Transverse colon (tissue), 4 donors: Measurements from ENCODE around the gene SERGEF. TPM values are rescaled to one million over a fixed set of nuclear protein-coding genes. Genes with fewer than 3 reads are reported as not detected.
A peak's percentile ranks its signal among the peaks of the same experiment; 100 is the strongest.

Experiments
- DNase-seq: peaks from one replicate; pipeline ENCODE4 v3.0.0-alpha.2; 2019
- H3K27ac ChIP-seq, 4 donors: fragments of 200-600 bp; sonication (generic); 2 replicates each; pipeline ENCODE4 v1.5.1; 2016 to 2018; ENCODE audit warnings: inconsistent platforms in 4 of 4
- H3K27me3 ChIP-seq: fragments of 200-600 bp; sonication (generic); 2 replicates; pipeline ENCODE4 v1.5.1; 2017; ENCODE audit warnings: inconsistent platforms
- H3K36me3 ChIP-seq, 4 donors: fragments of 200-600 bp; sonication (generic); 2 replicates each; pipeline ENCODE4 v1.5.1; 2017 to 2019; ENCODE audit warnings: inconsistent platforms in 4 of 4
- H3K4me1 ChIP-seq, 4 donors: fragments of 200-600 bp; sonication (generic); 2 replicates each; pipeline ENCODE4 v1.5.1; 2017 to 2020; ENCODE audit warnings: inconsistent platforms in 4 of 4
- H3K4me3 ChIP-seq, 4 donors: fragments of 200-600 bp; sonication (generic); 1 replicate in 1 of 4; 2 replicates in 3 of 4; pipeline versions ENCODE4 v1.5.1 to v1.6.1; 2017 to 2019; ENCODE audit warnings: inconsistent platforms in 4 of 4
- H3K9me3 ChIP-seq, 2 donors: fragments of 200-600 bp; sonication (generic); 2 replicates each; pipeline ENCODE4 v1.5.1; 2017 to 2019; ENCODE audit warnings: inconsistent platforms in 2 of 2
- EP300 ChIP-seq: sonication (generic); formaldehyde crosslinking; IDR thresholded peaks from one replicate; pipeline ENCODE4 v1.6.1; 2017; ENCODE audit warnings: antibody characterized with exemption, low read depth
- POLR2A ChIP-seq: fragments of 450-650 bp; IDR thresholded peaks from one replicate; pipeline ENCODE4 v1.6.1; 2016; ENCODE audit warnings: antibody characterized with exemption, mild to moderate bottlenecking, moderate library complexity
- POLR2AphosphoS5 ChIP-seq, 3 donors: sonication (generic); formaldehyde crosslinking; IDR thresholded peaks; one replicate each; pipeline ENCODE4 v1.6.1; 2016; ENCODE audit warnings: antibody characterized with exemption in 3 of 3
- WGBS, 2 donors: methylation state at CpG; one replicate each; pipeline ENCODE4 v1.1.5; 2018; ENCODE audit warnings: low coverage in 1 of 2; 5-methylcytosine and 5-hydroxymethylcytosine counted together
- in situ Hi-C, 4 donors: fragments of 200-750 bp; cut with MboI; loops; one replicate each; pipeline versions ENCODE4 v1.15.0 to v1.15.1; 2017; ENCODE audit warnings: low sequenced_read_pairs in 3 of 4, low pct_ligation_motif_present in 1 of 4, low pct_unique_long_range_greater_than_20kb in 1 of 4
- intact Hi-C: fragments of 100-400 bp; cut with DNase I; formaldehyde crosslinking; loops from one replicate; pipeline ENCODE4 v1.15.1; 2023; ENCODE audit warnings: low total_unique reads
- total RNA-seq, 4 donors: library from RNA; depleted of rRNA; stranded (reverse); fragments of >200 nt; gene quantifications; one replicate each; pipeline ENCODE4 v1.1.0, GENCODE V29; 2016
- TF ChIP-seq, protein P1 (sequence below), 5 experiments: fragments of 200-600 bp in 3 of 5; fragments of 450-650 bp in 2 of 5; sonication (generic) in 3 of 5; IDR thresholded peaks; 1 replicate in 2 of 5; 2 replicates in 3 of 5; pipeline ENCODE4 v1.5.1; 2016 to 2017; ENCODE audit warnings: antibody characterized with exemption in 5 of 5, inconsistent platforms in 3 of 5, mild to moderate bottlenecking in 2 of 5, moderate library complexity in 1 of 5

Gene SERGEF
- total RNA-seq, 4 donors from 2014 or later = 11.6 to 28.9 (median 19.1) TPM

DNA sequence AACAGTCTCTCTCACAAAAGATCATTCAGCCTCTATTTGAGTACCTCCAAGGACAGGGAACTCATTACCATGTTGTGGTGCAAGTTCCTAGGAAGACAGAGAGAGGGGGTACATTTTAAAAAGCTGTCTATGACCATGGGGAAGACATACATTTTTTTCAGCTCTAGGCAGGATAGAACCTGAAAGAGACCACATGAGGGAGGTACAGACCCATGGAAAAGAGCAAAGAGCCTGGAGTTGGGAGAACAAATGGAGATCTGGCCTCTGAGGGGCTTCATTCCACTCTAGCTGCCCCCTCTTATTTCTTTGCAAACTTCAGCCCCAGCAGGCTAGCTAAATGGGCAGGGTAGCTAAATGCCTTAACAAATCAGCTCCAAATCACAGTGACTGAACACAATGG is 241.9 kb downstream of the SERGEF start:
- in situ Hi-C loops (no loop called here), intact Hi-C loops (no loop called here)
- Histone ChIP-seq H3K27ac (no peak overlapping the region), H3K36me3 (no peaks in the 10 kb centered on the region), H3K27me3 (no peaks in the 10 kb centered on the region), H3K4me3 (no peak overlapping the region), H3K4me1 (peaks cover 3 to 13% (median 10%) of the 10 kb centered on the region in 4 donors), H3K9me3 (no peaks in the 10 kb centered on the region)
- no peak for TF ChIP-seq POLR2A
- TF ChIP-seq, protein P1, sequence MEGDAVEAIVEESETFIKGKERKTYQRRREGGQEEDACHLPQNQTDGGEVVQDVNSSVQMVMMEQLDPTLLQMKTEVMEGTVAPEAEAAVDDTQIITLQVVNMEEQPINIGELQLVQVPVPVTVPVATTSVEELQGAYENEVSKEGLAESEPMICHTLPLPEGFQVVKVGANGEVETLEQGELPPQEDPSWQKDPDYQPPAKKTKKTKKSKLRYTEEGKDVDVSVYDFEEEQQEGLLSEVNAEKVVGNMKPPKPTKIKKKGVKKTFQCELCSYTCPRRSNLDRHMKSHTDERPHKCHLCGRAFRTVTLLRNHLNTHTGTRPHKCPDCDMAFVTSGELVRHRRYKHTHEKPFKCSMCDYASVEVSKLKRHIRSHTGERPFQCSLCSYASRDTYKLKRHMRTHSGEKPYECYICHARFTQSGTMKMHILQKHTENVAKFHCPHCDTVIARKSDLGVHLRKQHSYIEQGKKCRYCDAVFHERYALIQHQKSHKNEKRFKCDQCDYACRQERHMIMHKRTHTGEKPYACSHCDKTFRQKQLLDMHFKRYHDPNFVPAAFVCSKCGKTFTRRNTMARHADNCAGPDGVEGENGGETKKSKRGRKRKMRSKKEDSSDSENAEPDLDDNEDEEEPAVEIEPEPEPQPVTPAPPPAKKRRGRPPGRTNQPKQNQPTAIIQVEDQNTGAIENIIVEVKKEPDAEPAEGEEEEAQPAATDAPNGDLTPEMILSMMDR (IDR thresholded peaks at IDR 0.05) = no peak
- no peak for TF ChIP-seq EP300
- no peak for TF ChIP-seq POLR2AphosphoS5 (IDR thresholded peaks at IDR 0.05)
- DNase-seq = no peak

DNA sequence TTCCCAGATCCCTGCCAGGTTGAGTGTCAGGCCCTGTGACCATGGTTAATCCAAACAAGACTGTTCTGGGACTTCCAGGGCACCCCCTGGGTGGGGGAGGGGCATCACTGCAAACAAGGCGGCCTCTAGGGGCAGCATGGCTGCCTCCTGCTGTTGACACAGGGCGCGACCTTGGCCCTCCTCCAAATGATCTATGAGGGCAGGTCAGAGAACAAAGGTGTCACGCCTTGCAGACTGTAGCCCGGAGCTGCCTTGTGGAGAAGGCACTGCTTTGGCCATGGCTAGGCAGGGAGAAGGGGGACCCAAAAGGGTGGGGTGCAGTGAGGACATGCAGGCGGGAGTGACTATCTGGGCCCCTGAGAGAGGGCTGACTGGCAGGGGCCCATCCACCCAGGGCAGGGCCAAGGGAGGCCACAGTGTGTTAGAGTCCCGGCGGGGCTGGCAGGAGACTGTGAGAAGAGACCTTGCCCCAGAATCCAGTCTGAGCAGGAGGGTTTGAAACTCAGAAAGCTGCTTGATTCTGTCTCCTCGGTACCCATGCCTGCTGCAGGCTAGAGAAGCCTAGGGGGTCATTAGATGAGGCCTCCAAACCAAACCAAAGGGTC is 242.7 kb downstream of the SERGEF start:
- peaks cover 3 to 13% (median 10%) of the 10 kb centered on the region in 4 donors for H3K4me1 ChIP-seq
- no peak overlapping the region for H3K27ac ChIP-seq
- H3K4me3 ChIP-seq = no peak overlapping the region
- peak; percentile 87 for DNase-seq
- H3K9me3 ChIP-seq = no peaks in the 10 kb centered on the region
- WGBS, 2 donors = 52 to 74% methylated on average over 3 to 9 of the region's 9 CpGs
- in situ Hi-C loops = no loop called here
- TF ChIP-seq POLR2AphosphoS5 (IDR thresholded peaks at IDR 0.05) (peak in 2 of 3 donors; percentile 39 to 56), POLR2A (no peak)
- TF ChIP-seq, protein P1 (IDR thresholded peaks at IDR 0.05) = peak in 4 of 5 experiments; percentile 35 to 68 (median 50)
- H3K27me3 ChIP-seq = no peaks in the 10 kb centered on the region
- intact Hi-C loops = no loop called here
- H3K36me3 ChIP-seq = no peaks in the 10 kb centered on the region

DNA sequence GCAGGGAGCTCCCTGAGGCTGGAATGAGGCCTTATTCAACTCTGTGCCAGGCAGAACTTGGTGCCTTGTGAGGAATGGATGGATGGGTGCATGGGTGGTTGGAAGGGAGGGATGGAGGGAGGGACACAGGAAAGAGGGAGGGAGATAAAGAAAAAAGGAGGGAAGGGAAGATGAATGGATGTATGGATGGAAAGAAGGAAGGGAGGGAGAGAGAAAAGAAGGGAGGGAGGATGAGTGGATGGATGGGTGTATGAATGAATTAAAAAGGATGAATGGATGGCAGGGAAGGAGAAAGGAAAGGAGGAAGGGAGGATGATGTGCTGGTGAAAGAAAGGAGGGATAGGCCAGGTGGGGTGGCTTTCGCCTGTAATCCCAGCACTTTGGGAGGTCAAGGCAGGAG is 243.6 kb downstream of the SERGEF start:
- TF ChIP-seq POLR2A = no peak
- TF ChIP-seq EP300 = no peak
- TF ChIP-seq, protein P1 (IDR thresholded peaks at IDR 0.05) = no peak
- no peak for TF ChIP-seq POLR2AphosphoS5 (IDR thresholded peaks at IDR 0.05)
- Histone ChIP-seq H3K9me3 (no peaks in the 10 kb centered on the region), H3K4me1 (peaks cover 3 to 13% (median 10%) of the 10 kb centered on the region in 4 donors), H3K4me3 (no peak overlapping the region), H3K27ac (no peak overlapping the region), H3K36me3 (no peaks in the 10 kb centered on the region), H3K27me3 (no peaks in the 10 kb centered on the region)
- no peak for DNase-seq
- WGBS, 2 donors = 92 to 96% methylated on average over 1 of the region's 1 CpG
- intact Hi-C loops = no loop called here
- in situ Hi-C loops = no loop called here

DNA sequence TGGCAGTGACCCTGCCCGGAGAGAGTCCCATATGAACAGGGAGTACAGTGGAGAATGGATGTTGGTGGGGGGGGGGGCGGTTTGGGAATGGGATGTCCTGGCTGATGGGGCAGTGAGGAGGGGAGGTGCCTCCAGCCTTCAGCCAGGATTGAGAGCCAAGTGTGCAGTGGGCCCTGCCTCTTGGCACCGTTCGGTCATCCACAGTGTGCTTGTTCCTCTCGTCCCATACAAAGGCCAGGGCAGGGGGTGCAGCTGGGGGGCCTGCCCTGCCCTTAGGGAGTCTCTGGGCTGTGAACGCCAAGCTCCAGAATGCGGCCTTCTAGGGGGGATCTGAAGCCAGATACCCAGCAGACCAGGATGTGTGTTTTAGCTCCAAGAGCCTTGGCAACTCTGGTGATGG is 244.3 kb downstream of the SERGEF start:
- 88% methylated on average over 7 of the region's 7 CpGs; no CpG with 5 or more reads in 1 of the 2 donors for WGBS, 2 donors
- Histone ChIP-seq H3K4me1 (peaks cover 3 to 13% (median 10%) of the 10 kb centered on the region in 4 donors), H3K27ac (no peak overlapping the region), H3K36me3 (no peaks in the 10 kb centered on the region), H3K9me3 (no peaks in the 10 kb centered on the region), H3K27me3 (no peaks in the 10 kb centered on the region), H3K4me3 (no peak overlapping the region)
- intact Hi-C loops (no loop called here), in situ Hi-C loops (no loop called here)
- DNase-seq = no peak
- TF ChIP-seq, protein P1 (IDR thresholded peaks at IDR 0.05) = no peak
- no peak for TF ChIP-seq POLR2A
- TF ChIP-seq POLR2AphosphoS5 (IDR thresholded peaks at IDR 0.05) = no peak
- no peak for TF ChIP-seq EP300
